Stimulated activated CD4-positive, alpha-beta T cell treated with anti-CD3 and anti-CD28 coated beads, Interleukin-12 subunit alpha, Interleukin-12 subunit beta, amount 100 ng/mL, for 4 hours (primary cell): ENCODE measurements around the gene AWAT1.
"Not testable (repeated sequence)": the region's sequence is repeated elsewhere in the genome, so short reads cannot be mapped to it uniquely, and the experiment has no call there.

Source experiments
- DNase-seq: peaks from one replicate; pipeline ENCODE4 v3.0.0-alpha.2; 2020

The AWAT1 gene

GRCh38 chrX:70262952-70263567 is 28.6 kb downstream of the AWAT1 start:
- peak; percentile 2 for DNase-seq

- DNase-seq = no peak
These were observed 30.3 kb downstream of the AWAT1 start for GRCh38 chrX:70264784-70265183.

- DNase-seq = no peak
These were observed 33.6 kb downstream of the AWAT1 start, which contains the start of gene ARR3 for GRCh38 chrX:70268034-70268433. Gene ARR3 (plus strand): TSS chrX:70268334. CDS start chrX:70269386, 1,052 bp downstream.

GRCh38 chrX:70274029-70274428 is 39.6 kb downstream of the AWAT1 start:
- not testable (repeated sequence) for DNase-seq

- DNase-seq = no peak
These were observed 44.6 kb downstream of the AWAT1 start for GRCh38 chrX:70279081-70279480.

- no peak for DNase-seq
These were observed 46.1 kb downstream of the AWAT1 start for GRCh38 chrX:70280573-70280972.

- DNase-seq = no peak
These were observed 47.5 kb downstream of the AWAT1 start, which contains the start of gene RAB41 for GRCh38 chrX:70281951-70282350. Gene RAB41 (plus strand): TSS chrX:70282172. CDS start chrX:70282218, 46 bp downstream.

GRCh38 chrX:70289168-70289792 is 54.8 kb downstream of the AWAT1 start:
- DNase-seq = no peak
